Psoas muscle (tissue), 8 donors: Measurements from ENCODE around the gene PTPRM. TPM values are rescaled to one million over a fixed set of nuclear protein-coding genes. Genes with fewer than 3 reads are reported as not detected.

Source experiments
- ATAC-seq, 4 donors: fragments of 200-7000 bp; cut with Tn5 transposase; one replicate each; pipeline ENCODE4 v1.9.1; 2020; ENCODE audit warnings: moderate library complexity in 3 of 4, mild to moderate bottlenecking in 2 of 4
- DNase-seq, 2 donors: peaks; one replicate each; pipeline ENCODE4 v3.0.0-alpha.2; 2020
- H3K27ac ChIP-seq: fragments of 200-600 bp; one replicate; pipeline ENCODE4 v1.8.0; 2022
- H3K27me3 ChIP-seq, 3 donors: fragments of 200-600 bp in 1 of 3; one replicate each; pipeline versions ENCODE4 v1.6.1 to v1.8.0; 2013 to 2022; ENCODE audit warnings: low read length in 2 of 3, mild to moderate bottlenecking in 2 of 3, moderate library complexity in 1 of 3; ENCODE audit not compliant: insufficient read depth in 3 of 3
- H3K36me3 ChIP-seq, 2 donors: fragments of 200-600 bp in 1 of 2; one replicate each; pipeline versions ENCODE4 v1.6.1 to v1.8.0; 2013 to 2022; ENCODE audit warnings: low read depth in 1 of 2, mild to moderate bottlenecking in 1 of 2, moderate library complexity in 1 of 2; ENCODE audit not compliant: insufficient read depth in 1 of 2
- H3K4me1 ChIP-seq: fragments of 200-600 bp; one replicate; pipeline ENCODE4 v1.8.0; 2022
- H3K4me3 ChIP-seq: fragments of 200-600 bp; one replicate; pipeline ENCODE4 v1.8.0; 2022; ENCODE audit warnings: mild to moderate bottlenecking
- H3K9me3 ChIP-seq: fragments of 200-600 bp; one replicate; pipeline ENCODE4 v1.8.0; 2022
- WGBS, 3 donors: extraction: QIAGEN DNeasy Blood & Tissue Kit; methylation state at CpG; one replicate each; pipeline versions ENCODE4 v1.1.6 to v1.1.7; 2013; 5-methylcytosine and 5-hydroxymethylcytosine counted together
- intact Hi-C, 2 donors: fragments of 100-400 bp; cut with DNase I; formaldehyde crosslinking; loops; one replicate each; pipeline versions ENCODE4 v1.11.0 to v1.14.2; 2022
- polyA plus RNA-seq, 3 donors: library from polyadenylated mRNA; stranded (reverse); fragments of 200-250 nt; gene quantifications; one replicate each; pipeline ENCODE4 v1.2.3, GENCODE V29; 2013
- total RNA-seq, 4 donors: library from RNA; stranded (reverse); fragmentation: NEBNext Ultra II Directional in 2 of 4; extraction: Animal tissue kit (Norgen Biotek cat#: 25700) in 2 of 4; gene quantifications; one replicate each; pipeline versions ENCODE4 v1.2.1 to v1.2.4, GENCODE V29; 2021 to 2023
- TF ChIP-seq, protein P1 (sequence below): fragments of 200-600 bp; IDR thresholded peaks from one replicate; pipeline ENCODE4 v1.8.0; 2022; ENCODE audit warnings: antibody characterized with exemption
- donor health status: healthy with polysubstance abuse.
- donor health status: DM: no; HTN: no; CAD: no; lungs with moderate emphysema.
- donor health status: Bipolar disorder and iron deficiency.
- donor health status: healthy.
- donor health status: DM: yes; HTN: yes; CAD: no.
- donor health status: DM: no; HTN: no; CAD: no.
- donor health status: DM: no; HTN: no; CAD: no.
- donor health status: DM: yes; HTN: yes; CAD: no.

PTPRM gene
- total and polyA plus RNA-seq, 7 donors = 27.4 to 78.9 (median 39.0) TPM

GRCh38 chr18:7725897-7726296, 158.8 kb downstream of the PTPRM start:
- Histone ChIP-seq H3K27ac (no peak overlapping the region), H3K36me3 (no peaks in the 10 kb centered on the region), H3K4me3 (peak overlapping the region; percentile 43), H3K9me3 (no peaks in the 10 kb centered on the region), H3K27me3 (no peaks in the 10 kb centered on the region), H3K4me1 (peaks cover 45% of the 10 kb centered on the region)
- WGBS, 3 donors = 33 to 54% (median 38%) methylated on average over 10 of the region's 10 CpGs
- DNase-seq (no peak), ATAC-seq (peak; percentile 77 to 82 (median 82))
- intact Hi-C loops = no loop called here
- TF ChIP-seq, protein P1, sequence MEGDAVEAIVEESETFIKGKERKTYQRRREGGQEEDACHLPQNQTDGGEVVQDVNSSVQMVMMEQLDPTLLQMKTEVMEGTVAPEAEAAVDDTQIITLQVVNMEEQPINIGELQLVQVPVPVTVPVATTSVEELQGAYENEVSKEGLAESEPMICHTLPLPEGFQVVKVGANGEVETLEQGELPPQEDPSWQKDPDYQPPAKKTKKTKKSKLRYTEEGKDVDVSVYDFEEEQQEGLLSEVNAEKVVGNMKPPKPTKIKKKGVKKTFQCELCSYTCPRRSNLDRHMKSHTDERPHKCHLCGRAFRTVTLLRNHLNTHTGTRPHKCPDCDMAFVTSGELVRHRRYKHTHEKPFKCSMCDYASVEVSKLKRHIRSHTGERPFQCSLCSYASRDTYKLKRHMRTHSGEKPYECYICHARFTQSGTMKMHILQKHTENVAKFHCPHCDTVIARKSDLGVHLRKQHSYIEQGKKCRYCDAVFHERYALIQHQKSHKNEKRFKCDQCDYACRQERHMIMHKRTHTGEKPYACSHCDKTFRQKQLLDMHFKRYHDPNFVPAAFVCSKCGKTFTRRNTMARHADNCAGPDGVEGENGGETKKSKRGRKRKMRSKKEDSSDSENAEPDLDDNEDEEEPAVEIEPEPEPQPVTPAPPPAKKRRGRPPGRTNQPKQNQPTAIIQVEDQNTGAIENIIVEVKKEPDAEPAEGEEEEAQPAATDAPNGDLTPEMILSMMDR = no peak

- Histone ChIP-seq H3K9me3 (no peaks in the 10 kb centered on the region), H3K36me3 (no peaks in the 10 kb centered on the region), H3K4me1 (peaks cover 42% of the 10 kb centered on the region), H3K27me3 (no peaks in the 10 kb centered on the region), H3K27ac (no peak overlapping the region), H3K4me3 (no peak overlapping the region)
- DNase-seq = no peak
- intact Hi-C loops = no loop called here
- TF ChIP-seq, protein P1 = no peak
- ATAC-seq = no peak
- WGBS, 3 donors = 48 to 74% (median 65%) methylated on average over 2 of the region's 2 CpGs
Observed at GRCh38 chr18:7726522-7726921, 159.4 kb downstream of the PTPRM start.

GRCh38 chr18:7727361-7728076, 160.4 kb downstream of the PTPRM start:
- H3K27me3 ChIP-seq = no peaks in the 10 kb centered on the region
- ATAC-seq = no peak
- 33 to 38% (median 35%) methylated on average over 2 of the region's 2 CpGs for WGBS, 3 donors
- no peak overlapping the region for H3K27ac ChIP-seq
- no peak for DNase-seq
- intact Hi-C loops = no loop called here
- H3K9me3 ChIP-seq = no peaks in the 10 kb centered on the region
- H3K4me1 ChIP-seq = peaks cover 39% of the 10 kb centered on the region
- TF ChIP-seq, protein P1 = no peak
- no peak overlapping the region for H3K4me3 ChIP-seq
- no peaks in the 10 kb centered on the region for H3K36me3 ChIP-seq

GRCh38 chr18:7728297-7728696, 161.2 kb downstream of the PTPRM start:
- intact Hi-C loops = no loop called here
- WGBS, 3 donors = 98 to 99% (median 99%) methylated on average over 4 of the region's 4 CpGs

More at GRCh38 chr18:7728297-7728696, 161.2 kb downstream of the PTPRM start:
- H3K27ac ChIP-seq = no peak overlapping the region
- peaks cover 4% of the 10 kb centered on the region for H3K9me3 ChIP-seq
- peaks cover 38% of the 10 kb centered on the region for H3K4me1 ChIP-seq
- TF ChIP-seq, protein P1 = no peak
- H3K4me3 ChIP-seq = no peak overlapping the region
- H3K36me3 ChIP-seq = no peaks in the 10 kb centered on the region
- ATAC-seq (no peak), DNase-seq (no peak)
- H3K27me3 ChIP-seq = no peaks in the 10 kb centered on the region
